Measurements from ENCODE around the gene CORO7.

- peak; percentile 58 for TF ChIP-seq CTCF (IDR thresholded peaks at IDR 0.05)
- no peak for TF ChIP-seq EZH2 (IDR thresholded peaks at IDR 0.05; ENCODE audit: borderline replicate concordance, insufficient read depth, low read depth, low read length, poor library complexity, severe bottlenecking)
Measured at GRCh38 chr16:4328046-4328781, 88.2 kb downstream of the CORO7 start.
